NB4 (cell line): ENCODE measurements around the gene EIF3A.
"Not testable (repeated sequence)": the region's sequence is repeated elsewhere in the genome, so short reads cannot be mapped to it uniquely, and the experiment has no call there.

ENCODE experiments used
- MYC ChIP-seq: IDR thresholded peaks from 2 replicates; pipeline ENCODE4 v1.6.1; 2011; ENCODE audit warnings: low read depth, low read length
- POLR2A ChIP-seq: IDR thresholded peaks from 2 replicates; pipeline ENCODE4 v1.6.1; 2011; ENCODE audit warnings: mild to moderate bottlenecking; ENCODE audit not compliant: insufficient read length; ENCODE audit errors: extremely low read depth
- TF ChIP-seq, protein P1 (sequence below): IDR thresholded peaks from one replicate; pipeline ENCODE4 v1.5.1; 2012; ENCODE audit warnings: low read depth, low read length
- TF ChIP-seq, protein P2 (sequence below): IDR thresholded peaks from 2 replicates; pipeline ENCODE4 v1.6.1; 2011; ENCODE audit warnings: low read depth, low read length

DNA sequence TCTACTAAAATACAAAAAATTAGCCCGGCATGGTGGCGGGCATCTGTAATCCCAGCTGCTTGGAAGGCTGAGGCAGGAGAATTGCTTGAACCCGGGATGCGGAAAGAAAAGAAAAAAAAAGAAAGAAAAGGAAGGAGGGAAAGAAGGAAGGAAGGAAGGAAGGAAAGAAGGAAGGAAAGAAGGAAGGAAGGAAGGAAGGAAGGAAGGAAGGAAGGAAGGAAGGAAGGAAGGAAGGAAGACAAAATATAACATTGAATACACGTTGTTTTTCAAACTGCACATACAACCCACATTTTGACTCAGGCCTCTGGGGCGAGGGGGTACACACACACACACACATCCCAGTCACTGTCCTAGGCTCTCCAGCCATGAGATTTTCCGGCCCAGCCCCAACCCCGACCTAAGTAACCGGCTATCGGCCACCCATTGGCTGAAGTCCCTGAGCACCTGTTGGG lies 52.1 kb downstream of the EIF3A start:
- TF ChIP-seq, protein P1, sequence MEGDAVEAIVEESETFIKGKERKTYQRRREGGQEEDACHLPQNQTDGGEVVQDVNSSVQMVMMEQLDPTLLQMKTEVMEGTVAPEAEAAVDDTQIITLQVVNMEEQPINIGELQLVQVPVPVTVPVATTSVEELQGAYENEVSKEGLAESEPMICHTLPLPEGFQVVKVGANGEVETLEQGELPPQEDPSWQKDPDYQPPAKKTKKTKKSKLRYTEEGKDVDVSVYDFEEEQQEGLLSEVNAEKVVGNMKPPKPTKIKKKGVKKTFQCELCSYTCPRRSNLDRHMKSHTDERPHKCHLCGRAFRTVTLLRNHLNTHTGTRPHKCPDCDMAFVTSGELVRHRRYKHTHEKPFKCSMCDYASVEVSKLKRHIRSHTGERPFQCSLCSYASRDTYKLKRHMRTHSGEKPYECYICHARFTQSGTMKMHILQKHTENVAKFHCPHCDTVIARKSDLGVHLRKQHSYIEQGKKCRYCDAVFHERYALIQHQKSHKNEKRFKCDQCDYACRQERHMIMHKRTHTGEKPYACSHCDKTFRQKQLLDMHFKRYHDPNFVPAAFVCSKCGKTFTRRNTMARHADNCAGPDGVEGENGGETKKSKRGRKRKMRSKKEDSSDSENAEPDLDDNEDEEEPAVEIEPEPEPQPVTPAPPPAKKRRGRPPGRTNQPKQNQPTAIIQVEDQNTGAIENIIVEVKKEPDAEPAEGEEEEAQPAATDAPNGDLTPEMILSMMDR = not testable (repeated sequence)
- not testable (repeated sequence) for TF ChIP-seq POLR2A, MYC
- TF ChIP-seq, protein P2, sequence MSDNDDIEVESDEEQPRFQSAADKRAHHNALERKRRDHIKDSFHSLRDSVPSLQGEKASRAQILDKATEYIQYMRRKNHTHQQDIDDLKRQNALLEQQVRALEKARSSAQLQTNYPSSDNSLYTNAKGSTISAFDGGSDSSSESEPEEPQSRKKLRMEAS = not testable (repeated sequence)
